Measurements from ENCODE around the gene VIL1. TPM values are rescaled to one million over a fixed set of nuclear protein-coding genes. Genes with fewer than 3 reads are reported as not detected.

The VIL1 gene
- total and polyA plus RNA-seq, 2 of the 8 experiments (the other 6 are each of a cell fraction or from before 2014, with no cell fraction given), result 6.2 to 7.0 TPM

- Histone ChIP-seq H2BK12ac (ENCODE audit: low read depth, low read length) (no peak overlapping the region), H2AK5ac (ENCODE audit: low read depth, low read length) (no peak overlapping the region), H3K79me1 (ENCODE audit: low read depth, low read length) (no peaks in the 10 kb centered on the region), H3K27me3 (replicated peaks in 1 of 4; ENCODE audit: control insufficient read depth in 3 of 4, extremely low read depth in 1 of 4, insufficient read depth in 3 of 4, low read length in 3 of 4) (peaks cover 22 to 34% (median 31%) of the 10 kb centered on the region in 4 experiments), H3K56ac (replicated peaks; ENCODE audit: insufficient read length, low read depth, low read length) (no peak overlapping the region), H3K4me3 (ENCODE audit: extremely low read depth in 1 of 4, insufficient read depth in 2 of 4, low read depth in 3 of 4, low read length in 4 of 4) (peak overlapping the region; percentile 30 to 77 (median 54); a peak in 6 of 8 replicates), H3K23ac (ENCODE audit: insufficient read length) (no peak overlapping the region), H2BK15ac (ENCODE audit: low read length) (no peak overlapping the region), H3K36me3 (ENCODE audit: control insufficient read depth in 2 of 4, insufficient read depth in 4 of 4, low read length in 3 of 4) (no peaks in the 10 kb centered on the region), H3K23me2 (ENCODE audit: low read depth, low read length) (peaks cover 23% of the 10 kb centered on the region; the same call in 1 of the 2 replicates), H4K20me1 (replicated peaks in 1 of 2; ENCODE audit: control insufficient read depth in 1 of 2, insufficient read depth in 2 of 2, low read length in 2 of 2) (no peaks in the 10 kb centered on the region), H3K79me2 (ENCODE audit: control insufficient read depth in 1 of 2, insufficient read depth in 2 of 2, low read length in 2 of 2) (no peaks in the 10 kb centered on the region), H4K91ac (replicated peaks; ENCODE audit: insufficient read length, low read length) (no peak overlapping the region), H3K4me2 (ENCODE audit: insufficient read depth in 1 of 2, low read depth in 2 of 2, low read length in 2 of 2) (peak overlapping the region; percentile 82 to 84), H3K18ac (ENCODE audit: extremely low read depth, low read length) (0 out of 2 replicates have a peak overlapping the region, but pooled peaks have one; percentile 48), H3K4ac (replicated peaks; ENCODE audit: insufficient read length, low read depth, low read length) (no peak overlapping the region), H3K4me1 (replicated peaks in 1 of 4; ENCODE audit: control insufficient read depth in 3 of 4, insufficient read depth in 4 of 4, low read length in 3 of 4) (peaks cover 0 to 34% (median 22%) of the 10 kb centered on the region in 4 experiments; a peak in 6 of 7 replicates), H2BK5ac (ENCODE audit: low read depth, low read length) (no peak overlapping the region), H3K9ac (replicated peaks in 1 of 4; ENCODE audit: extremely low read depth in 1 of 4, low read depth in 3 of 4, low read length in 3 of 4) (no peak overlapping the region), H4K8ac (ENCODE audit: extremely low read depth, insufficient read depth, low read length) (no peak overlapping the region), H2AFZ (ENCODE audit: low read length) (peak overlapping the region; percentile 34), H3K27ac (ENCODE audit: low read depth, low read length) (no peak overlapping the region), H3K9me3 (ENCODE audit: insufficient read depth in 2 of 2, low read depth in 1 of 2, low read length in 1 of 2) (no peaks in the 10 kb centered on the region), H2BK120ac (replicated peaks; ENCODE audit: low read depth, low read length) (peak overlapping the region; percentile 72), H2BK20ac (ENCODE audit: low read length) (no peak overlapping the region), H4K5ac (ENCODE audit: insufficient read length, low read depth, low read length) (no peak overlapping the region), H3K14ac (ENCODE audit: insufficient read length) (no peak overlapping the region)
- ChIA-PET CTCF (ENCODE audit: partially characterized antibody) (interaction anchor here (0.7 to 7.5 kb wide), 10 partner anchors 10 to 122 kb away, joined by 3 to 96 read pairs (median 9); partner anchors contain the start of genes AAMP, CATIP, PNKD and TMBIM1), POLR2A (ENCODE audit: partially characterized antibody) (interaction anchor here (1.2 to 4.4 kb wide), 6 partner anchors 9 to 183 kb away, joined by 3 to 35 read pairs (median 4); partner anchors contain the start of genes AAMP, PNKD and SLC11A1)
- WGBS, 2 experiments (ENCODE audit: extremely low coverage in 1 of 2, insufficient coverage in 1 of 2, insufficient read length in 1 of 2, insufficient replicate concordance in 2 of 2, low coverage in 1 of 2, low lambda C conversion rate in 2 of 2, missing lambda C conversion rate in 1 of 2), result 18% methylated on average over 16 of the region's 16 CpGs; no CpG with 5 or more reads in 1 of the 2 experiments
- DNase-seq (ENCODE audit: low read depth in 1 of 2, low spot score in 2 of 2), result no peak
- no peak for FAIRE-seq
- no peak for TF ChIP-seq FOSL1 (IDR thresholded peaks at IDR 0.05; ENCODE audit: insufficient read depth, low read depth, low read length)
- no peak for TF ChIP-seq SIN3A (conservative IDR thresholded peaks at IDR 0.05 in 1 of 2, IDR thresholded peaks at IDR 0.05 in 1 of 2; ENCODE audit: low read depth in 1 of 2, low read length in 2 of 2)
Measured at GRCh38 chr2:218395456-218395825, 23.5 kb upstream of the VIL1 start.
